GM19452 (cell line): ENCODE data around the gene PCDH9.
A peak's percentile ranks its signal among the peaks of the same experiment; 100 is the strongest.
"Not testable (repeated sequence)": the region's sequence is repeated elsewhere in the genome, so short reads cannot be mapped to it uniquely, and the experiment has no call there.

ENCODE experiments used
- ATAC-seq: cut with Tn5 transposase; IDR thresholded peaks from one replicate; pipeline ENCODE4 v1.9.1; 2021; ENCODE audit not compliant: unreplicated experiment

PCDH9 gene

GRCh38 chr13:66927562-66927961 lies 302.6 kb downstream of the PCDH9 start:
- no peak for ATAC-seq

GRCh38 chr13:66926851-66927524 lies 303.1 kb downstream of the PCDH9 start:
- ATAC-seq, result no peak

GRCh38 chr13:66926200-66926850 lies 303.8 kb downstream of the PCDH9 start:
- ATAC-seq, result no peak

GRCh38 chr13:66922444-66922843 lies 307.7 kb downstream of the PCDH9 start:
- ATAC-seq, result no peak

- no peak for ATAC-seq
Observed at GRCh38 chr13:66921437-66921836, 308.7 kb downstream of the PCDH9 start.

- ATAC-seq, result no peak
Observed at GRCh38 chr13:66915596-66916185, 314.4 kb downstream of the PCDH9 start.

GRCh38 chr13:66914155-66914554 lies 316.0 kb downstream of the PCDH9 start:
- no peak for ATAC-seq

- no peak for ATAC-seq
Observed at GRCh38 chr13:66911411-66911939, 318.7 kb downstream of the PCDH9 start.

GRCh38 chr13:66899955-66900354 lies 330.2 kb downstream of the PCDH9 start:
- ATAC-seq, result no peak

- ATAC-seq, result no peak
Observed at GRCh38 chr13:66896933-66897332, 333.2 kb downstream of the PCDH9 start.

GRCh38 chr13:66895780-66896179 lies 334.4 kb downstream of the PCDH9 start:
- no peak for ATAC-seq

GRCh38 chr13:66895320-66895719 lies 334.8 kb downstream of the PCDH9 start:
- no peak for ATAC-seq

- no peak for ATAC-seq
Observed at GRCh38 chr13:66888698-66889097, 341.4 kb downstream of the PCDH9 start.

GRCh38 chr13:66887088-66887487 lies 343.0 kb downstream of the PCDH9 start:
- peak; percentile 76 for ATAC-seq

GRCh38 chr13:66886264-66886663 lies 343.9 kb downstream of the PCDH9 start:
- no peak for ATAC-seq

GRCh38 chr13:66881170-66881569 lies 349.0 kb downstream of the PCDH9 start:
- not testable (repeated sequence) for ATAC-seq

GRCh38 chr13:66879988-66880387 lies 350.1 kb downstream of the PCDH9 start:
- ATAC-seq, result no peak

GRCh38 chr13:66875264-66875663 lies 354.9 kb downstream of the PCDH9 start:
- no peak for ATAC-seq

GRCh38 chr13:66864627-66865026 lies 365.5 kb downstream of the PCDH9 start:
- ATAC-seq, result no peak

- ATAC-seq, result no peak
Observed at GRCh38 chr13:66860878-66861417, 369.2 kb downstream of the PCDH9 start.

- no peak for ATAC-seq
Observed at GRCh38 chr13:66859934-66860877, 369.9 kb downstream of the PCDH9 start.
